ENCODE results near the gene PKNOX2. TPM values are rescaled to one million over a fixed set of nuclear protein-coding genes. Genes with fewer than 3 reads are reported as not detected.

Gene PKNOX2
- total and polyA plus RNA-seq, 4 donors, result 0.14 to 0.29 (median 0.24) TPM

GRCh38 chr11:125154378-125155099 lies 10.0 kb upstream of the PKNOX2 start:
- Histone ChIP-seq H3K4me3 (ENCODE audit: low read depth in 1 of 3, low read length in 3 of 3) (no peak overlapping the region), H3K9me3 (ENCODE audit: control insufficient read depth in 4 of 4, low read length in 3 of 4) (no peaks in the 10 kb centered on the region), H3K36me3 (ENCODE audit: control insufficient read depth in 4 of 4, insufficient read depth in 3 of 4, low read depth in 1 of 4, low read length in 3 of 4) (no peaks in the 10 kb centered on the region), H3K4me1 (ENCODE audit: control insufficient read depth in 4 of 4, insufficient read depth in 4 of 4, low read length in 3 of 4) (no peaks in the 10 kb centered on the region), H3K27me3 (ENCODE audit: control insufficient read depth in 4 of 4, insufficient read depth in 4 of 4, low read length in 3 of 4) (no peaks in the 10 kb centered on the region), H3K9ac (ENCODE audit: low read depth in 1 of 2, low read length in 2 of 2) (no peak overlapping the region), H3K27ac (ENCODE audit: low read depth in 1 of 2, low read length in 2 of 2) (no peak overlapping the region)
- TF ChIP-seq HNF4G (IDR thresholded peaks at IDR 0.05) (no peak), ATF3 (IDR thresholded peaks at IDR 0.05) (no peak), JUND (IDR thresholded peaks at IDR 0.05) (no peak), FOXA2 (IDR thresholded peaks at IDR 0.05) (no peak), RXRA (IDR thresholded peaks at IDR 0.05) (no peak), ZBTB33 (IDR thresholded peaks at IDR 0.05) (no peak), TAF1 (conservative IDR thresholded peaks at IDR 0.05) (no peak), REST (IDR thresholded peaks at IDR 0.05) (no peak), SP1 (IDR thresholded peaks at IDR 0.05) (no peak), CTCF (IDR thresholded peaks at IDR 0.05; ENCODE audit: low read depth, low read length, missing input control) (no peak), RAD21 (IDR thresholded peaks at IDR 0.05) (no peak), GABPA (IDR thresholded peaks at IDR 0.05 in 1 of 2, conservative IDR thresholded peaks at IDR 0.05 in 1 of 2) (no peak), NR2F2 (IDR thresholded peaks at IDR 0.05) (no peak), HNF4A (conservative IDR thresholded peaks at IDR 0.05) (no peak), MAX (IDR thresholded peaks at IDR 0.05) (no peak), YY1 (IDR thresholded peaks at IDR 0.05) (no peak), FOXA1 (IDR thresholded peaks at IDR 0.05) (no peak)
- WGBS, result 64% methylated on average over 7 of the region's 7 CpGs
- DNase-seq (ENCODE audit: low spot score), result no peak
